Mucosa of stomach (tissue), 1 donor: ENCODE data around the gene BICC1.

ENCODE experiments used
- H3K27me3 ChIP-seq: one replicate; pipeline ENCODE4 v1.7.0; 2013; ENCODE audit warnings: mild to moderate bottlenecking, low read length; ENCODE audit not compliant: control insufficient read depth, insufficient read depth
- H3K36me3 ChIP-seq: one replicate; pipeline ENCODE4 v1.7.0; 2013; ENCODE audit warnings: low read length; ENCODE audit not compliant: control insufficient read depth, insufficient read depth
- H3K4me1 ChIP-seq: one replicate; pipeline ENCODE4 v1.7.0; 2013; ENCODE audit warnings: mild to moderate bottlenecking, low read length; ENCODE audit not compliant: control insufficient read depth, insufficient read depth
- H3K4me3 ChIP-seq: one replicate; pipeline ENCODE4 v1.7.0; 2013; ENCODE audit warnings: low read length
- H3K9ac ChIP-seq: one replicate; pipeline ENCODE4 v1.7.0; 2013; ENCODE audit warnings: mild to moderate bottlenecking, low read length, moderate library complexity
- H3K9me3 ChIP-seq: one replicate; pipeline ENCODE4 v1.7.0; 2013; ENCODE audit warnings: mild to moderate bottlenecking, low read length, moderate library complexity; ENCODE audit not compliant: control insufficient read depth
- donor health status: Pancreatic carcinoma.

Gene BICC1

GRCh38 chr10:58753425-58753824, 240.8 kb downstream of the BICC1 start:
- no peaks in the 10 kb centered on the region for H3K36me3 ChIP-seq
- H3K4me1 ChIP-seq = no peaks in the 10 kb centered on the region
- no peaks in the 10 kb centered on the region for H3K27me3 ChIP-seq
- H3K4me3 ChIP-seq = no peak overlapping the region
- no peak overlapping the region for H3K9ac ChIP-seq
- no peaks in the 10 kb centered on the region for H3K9me3 ChIP-seq

DNA sequence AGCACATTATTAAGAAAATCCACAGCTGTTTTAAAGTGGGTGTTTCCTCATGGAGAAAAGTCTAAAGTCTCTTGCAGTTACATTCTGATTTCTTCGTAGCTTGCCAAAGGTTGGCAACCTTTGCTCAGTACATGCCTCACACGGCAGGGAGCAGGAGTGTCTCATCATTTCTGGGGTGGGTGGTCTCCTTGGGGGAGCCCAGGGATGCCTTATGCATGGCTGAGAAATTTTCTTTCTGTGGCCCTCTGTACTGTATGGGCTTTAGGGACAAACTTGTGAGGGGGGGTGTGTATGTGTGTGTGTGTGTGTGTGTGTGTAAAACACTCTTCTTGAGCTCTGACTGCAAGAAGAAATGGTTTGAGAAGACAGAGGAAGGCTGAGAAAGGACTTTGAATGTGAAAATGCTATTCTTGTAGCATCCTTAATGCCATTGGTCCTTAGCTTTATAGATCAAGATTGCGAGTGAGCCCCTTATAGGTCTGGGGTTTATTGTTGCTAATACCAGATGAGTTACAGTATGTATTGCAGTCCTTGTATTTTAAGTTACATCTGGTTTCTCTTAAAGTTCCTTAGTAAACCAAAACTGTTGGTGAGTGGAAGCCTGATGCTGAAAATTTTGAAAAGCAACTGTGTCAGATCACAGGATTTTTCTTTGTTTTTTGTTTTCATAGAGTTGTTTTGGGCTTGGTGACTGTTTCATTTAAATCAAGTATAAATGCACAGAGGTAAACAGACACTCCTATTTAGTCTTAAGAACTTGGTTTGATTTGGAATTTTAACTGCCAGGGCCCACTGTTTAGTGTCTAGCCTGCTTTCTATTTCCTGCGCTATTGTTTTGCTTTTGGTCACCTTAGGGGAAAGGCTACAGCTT, 242.0 kb downstream of the BICC1 start:
- no peak overlapping the region for H3K4me3 ChIP-seq
- H3K27me3 ChIP-seq = no peaks in the 10 kb centered on the region
- no peaks in the 10 kb centered on the region for H3K36me3 ChIP-seq
- no peak overlapping the region for H3K9ac ChIP-seq
- no peaks in the 10 kb centered on the region for H3K9me3 ChIP-seq
- no peaks in the 10 kb centered on the region for H3K4me1 ChIP-seq

GRCh38 chr10:58755340-58755610, 242.6 kb downstream of the BICC1 start:
- Histone ChIP-seq H3K9ac (no peak overlapping the region), H3K27me3 (no peaks in the 10 kb centered on the region), H3K36me3 (no peaks in the 10 kb centered on the region), H3K4me3 (no peak overlapping the region), H3K9me3 (no peaks in the 10 kb centered on the region), H3K4me1 (no peaks in the 10 kb centered on the region)

GRCh38 chr10:58755677-58756076, 243.0 kb downstream of the BICC1 start:
- Histone ChIP-seq H3K27me3 (no peaks in the 10 kb centered on the region), H3K4me3 (no peak overlapping the region), H3K36me3 (no peaks in the 10 kb centered on the region), H3K9me3 (no peaks in the 10 kb centered on the region), H3K4me1 (no peaks in the 10 kb centered on the region), H3K9ac (no peak overlapping the region)

DNA sequence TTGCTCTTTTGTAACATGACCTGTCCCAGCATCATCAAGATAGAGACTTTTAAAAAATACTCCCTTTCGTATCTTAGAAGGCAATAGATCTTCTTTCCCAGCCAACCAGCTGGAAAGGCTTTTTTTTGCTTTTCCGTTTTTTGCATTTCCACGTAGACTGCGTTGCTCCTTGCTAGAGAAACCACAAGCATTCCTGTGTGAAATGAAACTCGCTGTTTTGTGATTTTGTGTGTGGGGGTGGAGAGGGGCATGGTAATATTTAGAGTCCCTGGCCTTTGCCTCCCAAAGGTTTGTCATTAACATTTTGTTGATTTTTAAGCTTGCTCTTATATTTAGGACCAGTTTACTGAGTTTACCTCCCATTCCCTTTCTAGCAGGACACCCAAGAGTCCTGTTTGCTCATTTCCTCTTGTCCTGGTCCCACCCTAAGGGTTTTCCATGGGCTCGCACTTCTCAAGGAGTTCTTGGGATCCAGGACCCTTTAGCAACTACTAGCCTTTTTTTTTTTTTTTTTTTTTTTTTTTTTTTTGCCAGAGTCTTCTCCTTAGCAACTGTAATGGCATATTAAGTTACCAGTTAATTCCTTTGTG, 243.6 kb downstream of the BICC1 start:
- no peaks in the 10 kb centered on the region for H3K4me1 ChIP-seq
- no peaks in the 10 kb centered on the region for H3K36me3 ChIP-seq
- no peaks in the 10 kb centered on the region for H3K9me3 ChIP-seq
- H3K4me3 ChIP-seq = no peak overlapping the region
- H3K9ac ChIP-seq = no peak overlapping the region
- no peaks in the 10 kb centered on the region for H3K27me3 ChIP-seq

DNA sequence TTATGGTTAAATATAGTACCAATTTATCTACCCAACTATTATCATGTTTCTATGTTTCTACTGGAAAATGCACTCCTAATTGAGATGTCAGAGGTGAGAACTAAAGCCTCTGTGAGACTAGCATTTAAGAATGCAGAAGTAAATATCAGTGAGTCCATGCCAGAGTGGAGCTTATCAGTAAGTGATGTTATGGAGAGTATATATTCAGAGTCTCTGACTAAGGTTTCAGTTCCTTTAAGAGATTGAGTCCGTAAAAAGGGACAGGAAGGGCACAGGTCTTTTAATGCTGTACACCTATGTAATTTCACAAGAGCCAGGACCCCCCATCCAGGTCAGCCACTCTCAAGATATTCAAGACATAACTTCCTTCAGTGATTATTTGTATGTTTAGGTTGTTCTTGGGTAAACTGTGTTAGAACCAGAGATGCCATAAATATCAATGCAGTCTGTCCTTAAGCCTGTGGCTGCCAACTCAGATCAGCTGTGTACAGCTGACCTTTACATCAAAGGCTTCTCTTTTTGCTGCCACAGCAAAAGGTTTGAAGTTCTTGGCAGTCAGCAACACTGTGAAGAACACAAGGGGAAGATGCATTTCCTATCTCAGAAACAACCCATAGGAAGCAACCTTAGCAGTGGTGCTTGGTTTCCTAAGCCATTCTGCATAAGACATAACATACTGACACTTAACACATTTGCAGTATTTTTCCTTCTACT, 244.8 kb downstream of the BICC1 start:
- H3K9ac ChIP-seq = no peak overlapping the region

GRCh38 chr10:58758321-58758720, 245.6 kb downstream of the BICC1 start:
- no peaks in the 10 kb centered on the region for H3K36me3 ChIP-seq
- no peaks in the 10 kb centered on the region for H3K27me3 ChIP-seq
- H3K4me1 ChIP-seq = no peaks in the 10 kb centered on the region
- H3K4me3 ChIP-seq = no peak overlapping the region
- no peak overlapping the region for H3K9ac ChIP-seq
- H3K9me3 ChIP-seq = no peaks in the 10 kb centered on the region

More for the DNA sequence above, 244.8 kb downstream of the BICC1 start:
- Histone ChIP-seq H3K4me1 (no peaks in the 10 kb centered on the region), H3K4me3 (no peak overlapping the region), H3K27me3 (no peaks in the 10 kb centered on the region), H3K36me3 (no peaks in the 10 kb centered on the region), H3K9me3 (no peaks in the 10 kb centered on the region)

DNA sequence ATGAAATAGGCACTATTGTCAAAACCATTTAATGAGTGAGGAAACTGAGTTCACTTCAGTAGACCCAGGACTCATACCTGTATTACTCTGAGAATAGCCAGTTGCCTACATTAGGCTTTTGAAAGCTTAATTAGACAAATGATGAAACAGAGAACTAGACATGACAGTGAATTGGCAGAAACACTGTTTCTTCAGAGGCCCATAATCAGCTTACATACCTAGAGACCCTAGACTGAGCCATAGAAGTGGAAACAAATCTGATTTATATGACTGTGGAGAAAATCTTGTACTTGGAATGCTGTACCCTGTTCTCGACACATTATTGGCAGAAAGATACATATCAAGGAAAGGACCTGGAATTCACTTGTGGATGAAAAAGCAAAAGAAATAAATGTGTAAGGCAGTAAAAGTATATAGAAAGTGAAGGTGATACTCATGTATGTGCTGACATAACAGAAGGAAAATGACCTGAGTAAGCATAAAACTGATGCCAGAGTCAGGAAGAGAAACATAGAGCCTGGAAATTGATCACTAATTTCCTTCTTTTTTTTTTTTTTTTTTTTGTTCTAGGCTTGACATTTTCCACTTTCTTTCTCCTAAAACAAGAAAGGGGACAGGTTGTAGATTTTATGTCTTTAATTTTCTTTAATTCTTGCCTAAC, 251.5 kb downstream of the BICC1 start:
- H3K9me3 ChIP-seq = no peaks in the 10 kb centered on the region
- H3K36me3 ChIP-seq = no peaks in the 10 kb centered on the region
- no peaks in the 10 kb centered on the region for H3K27me3 ChIP-seq
- no peak overlapping the region for H3K9ac ChIP-seq
- no peaks in the 10 kb centered on the region for H3K4me1 ChIP-seq
- H3K4me3 ChIP-seq = no peak overlapping the region

DNA sequence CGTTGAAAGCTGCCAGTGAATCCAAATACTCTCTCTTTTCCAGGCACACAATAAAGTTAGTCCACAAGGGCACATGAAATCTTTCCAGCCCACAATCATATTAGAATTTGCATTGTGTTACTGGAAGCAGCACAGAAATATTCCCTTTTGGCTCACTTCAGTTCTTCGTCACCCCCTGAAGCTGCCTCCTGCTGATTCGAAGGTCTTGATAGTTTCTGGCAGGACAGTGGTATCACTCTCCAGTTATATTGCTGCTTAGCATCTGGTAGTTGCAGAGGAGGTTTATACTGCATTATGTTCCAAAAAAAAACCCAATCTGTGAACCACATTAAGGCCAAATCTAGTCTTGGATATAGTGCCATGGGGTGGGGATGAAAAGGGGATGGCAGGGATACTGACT, 253.2 kb downstream of the BICC1 start:
- no peaks in the 10 kb centered on the region for H3K36me3 ChIP-seq
- H3K27me3 ChIP-seq = no peaks in the 10 kb centered on the region
- no peaks in the 10 kb centered on the region for H3K9me3 ChIP-seq
- no peak overlapping the region for H3K4me3 ChIP-seq
- H3K4me1 ChIP-seq = no peaks in the 10 kb centered on the region
- no peak overlapping the region for H3K9ac ChIP-seq

GRCh38 chr10:58767652-58768051, 255.0 kb downstream of the BICC1 start:
- no peaks in the 10 kb centered on the region for H3K9me3 ChIP-seq
- H3K9ac ChIP-seq = no peak overlapping the region
- no peaks in the 10 kb centered on the region for H3K36me3 ChIP-seq
- no peak overlapping the region for H3K4me3 ChIP-seq
- no peaks in the 10 kb centered on the region for H3K4me1 ChIP-seq
- H3K27me3 ChIP-seq = no peaks in the 10 kb centered on the region

DNA sequence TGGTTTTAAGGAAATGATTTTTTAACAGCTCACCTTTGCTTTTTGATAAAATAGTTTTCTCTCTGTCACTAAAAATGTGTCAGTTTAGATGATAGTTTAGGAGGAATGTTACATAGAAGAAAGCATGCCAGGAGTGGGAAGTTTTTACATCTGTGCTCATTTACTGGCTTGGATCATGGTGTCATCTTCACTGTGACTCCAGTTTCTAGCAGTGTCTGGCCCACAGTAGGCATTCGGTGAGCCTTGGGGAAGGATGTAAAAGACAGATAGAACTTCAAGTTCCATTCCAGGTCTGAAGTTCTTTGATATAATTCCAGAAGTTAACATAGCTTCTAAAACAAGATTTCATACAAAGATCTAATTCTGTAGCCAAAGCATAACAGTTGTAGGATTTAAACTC, 259.2 kb downstream of the BICC1 start:
- H3K9me3 ChIP-seq = no peaks in the 10 kb centered on the region
- H3K9ac ChIP-seq = no peak overlapping the region
- no peaks in the 10 kb centered on the region for H3K27me3 ChIP-seq
- no peaks in the 10 kb centered on the region for H3K36me3 ChIP-seq
- no peaks in the 10 kb centered on the region for H3K4me1 ChIP-seq
- H3K4me3 ChIP-seq = no peak overlapping the region

- Histone ChIP-seq H3K36me3 (no peaks in the 10 kb centered on the region), H3K9ac (no peak overlapping the region)
Measured at GRCh38 chr10:58772758-58773157, 260.1 kb downstream of the BICC1 start.

More at GRCh38 chr10:58772758-58773157, 260.1 kb downstream of the BICC1 start:
- H3K4me1 ChIP-seq = no peaks in the 10 kb centered on the region
- no peak overlapping the region for H3K4me3 ChIP-seq
- no peaks in the 10 kb centered on the region for H3K27me3 ChIP-seq
- H3K9me3 ChIP-seq = no peaks in the 10 kb centered on the region
